ENCODE results near the gene INO80B.

INO80B gene

GRCh38 chr2:74429487-74430451 lies 25.1 kb upstream of the INO80B start:
- no peak overlapping the region for H3K4me3 ChIP-seq (ENCODE audit: low read depth, low read length)
- CTCF ChIA-PET = interaction anchor here (2.7 to 3.0 kb wide), 2 partner anchors 9 to 10 kb away, joined by 12 to 16 read pairs; no protein-coding TSS in a partner anchor
- TF ChIP-seq, protein P1, sequence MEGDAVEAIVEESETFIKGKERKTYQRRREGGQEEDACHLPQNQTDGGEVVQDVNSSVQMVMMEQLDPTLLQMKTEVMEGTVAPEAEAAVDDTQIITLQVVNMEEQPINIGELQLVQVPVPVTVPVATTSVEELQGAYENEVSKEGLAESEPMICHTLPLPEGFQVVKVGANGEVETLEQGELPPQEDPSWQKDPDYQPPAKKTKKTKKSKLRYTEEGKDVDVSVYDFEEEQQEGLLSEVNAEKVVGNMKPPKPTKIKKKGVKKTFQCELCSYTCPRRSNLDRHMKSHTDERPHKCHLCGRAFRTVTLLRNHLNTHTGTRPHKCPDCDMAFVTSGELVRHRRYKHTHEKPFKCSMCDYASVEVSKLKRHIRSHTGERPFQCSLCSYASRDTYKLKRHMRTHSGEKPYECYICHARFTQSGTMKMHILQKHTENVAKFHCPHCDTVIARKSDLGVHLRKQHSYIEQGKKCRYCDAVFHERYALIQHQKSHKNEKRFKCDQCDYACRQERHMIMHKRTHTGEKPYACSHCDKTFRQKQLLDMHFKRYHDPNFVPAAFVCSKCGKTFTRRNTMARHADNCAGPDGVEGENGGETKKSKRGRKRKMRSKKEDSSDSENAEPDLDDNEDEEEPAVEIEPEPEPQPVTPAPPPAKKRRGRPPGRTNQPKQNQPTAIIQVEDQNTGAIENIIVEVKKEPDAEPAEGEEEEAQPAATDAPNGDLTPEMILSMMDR (IDR thresholded peaks at IDR 0.05; ENCODE audit: insufficient read depth, low read length, missing control alignments) = no peak
- DNase-seq (ENCODE audit: low read depth, low spot score) = no peak
- POLR2A ChIA-PET = interaction anchor here (1.0 kb wide), 1 partner anchor 25 kb away, joined by 3 read pairs; the partner anchor contains the start of gene INO80B

- H3K4me3 ChIP-seq (ENCODE audit: low read depth, low read length) = no peak overlapping the region
- ChIA-PET CTCF (interaction anchor here (2.7 kb wide), 1 partner anchor 10 kb away, joined by 16 read pairs; no protein-coding TSS in a partner anchor), POLR2A (no interaction called here)
- TF ChIP-seq, protein P1 (IDR thresholded peaks at IDR 0.05; ENCODE audit: insufficient read depth, low read length, missing control alignments) = no peak
- no peak for DNase-seq (ENCODE audit: low read depth, low spot score)
Measured at GRCh38 chr2:74430502-74430901, 24.4 kb upstream of the INO80B start.

GRCh38 chr2:74436111-74436805 lies 18.6 kb upstream of the INO80B start:
- ChIA-PET POLR2A (no interaction called here), CTCF (interaction anchor here (1.0 kb wide), 1 partner anchor 101 kb away, joined by 3 read pairs; no protein-coding TSS in a partner anchor)
- TF ChIP-seq, protein P1 (IDR thresholded peaks at IDR 0.05; ENCODE audit: insufficient read depth, low read length, missing control alignments) = no peak
- no peak for DNase-seq (ENCODE audit: low read depth, low spot score)
- no peak overlapping the region for H3K4me3 ChIP-seq (ENCODE audit: low read depth, low read length)

DNA sequence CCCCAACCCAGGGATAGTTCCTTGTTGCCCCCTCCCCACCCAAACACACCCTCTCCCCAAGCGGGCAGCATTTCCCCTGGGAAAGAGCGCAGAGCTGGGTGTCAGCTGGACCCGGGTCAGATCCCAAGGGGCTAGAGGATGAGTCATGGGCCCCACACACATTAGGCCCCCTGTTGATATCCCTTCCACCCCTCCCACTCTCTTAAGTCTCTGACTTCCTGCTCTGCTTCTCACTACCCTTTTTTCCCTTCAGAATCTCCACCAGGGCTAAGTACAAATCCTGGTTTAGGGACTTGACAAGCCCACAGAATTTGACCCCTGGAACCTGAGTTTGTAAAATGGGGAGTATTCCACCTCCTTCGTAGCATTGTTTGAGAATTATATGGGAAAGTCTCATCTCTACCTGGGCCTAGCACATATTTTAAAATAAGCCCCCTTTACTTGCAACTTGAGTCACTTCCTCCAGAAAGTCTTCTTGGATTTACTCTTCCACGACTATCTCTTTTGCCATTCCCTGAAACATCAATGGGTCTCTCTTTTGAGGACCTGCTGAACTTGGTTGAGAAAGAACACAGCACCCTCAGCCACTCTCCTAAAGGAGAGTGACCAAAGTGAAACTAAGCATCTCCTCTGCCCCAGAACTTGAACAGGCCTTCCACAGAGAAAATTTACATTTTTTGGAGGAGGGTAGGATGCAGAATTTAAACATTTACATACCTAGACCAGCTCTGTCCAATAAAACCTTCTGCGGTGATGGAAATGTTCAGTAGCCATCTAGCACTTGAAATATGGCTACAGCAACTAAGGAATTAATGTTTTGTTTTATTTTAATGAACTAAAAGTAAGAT lies 17.8 kb upstream of the INO80B start:
- DNase-seq (ENCODE audit: low read depth, low spot score) = no peak
- POLR2A ChIA-PET = no interaction called here
- TF ChIP-seq, protein P1 (IDR thresholded peaks at IDR 0.05; ENCODE audit: insufficient read depth, low read length, missing control alignments) = no peak
- CTCF ChIA-PET = no interaction called here
- no peak overlapping the region for H3K4me3 ChIP-seq (ENCODE audit: low read depth, low read length)

DNA sequence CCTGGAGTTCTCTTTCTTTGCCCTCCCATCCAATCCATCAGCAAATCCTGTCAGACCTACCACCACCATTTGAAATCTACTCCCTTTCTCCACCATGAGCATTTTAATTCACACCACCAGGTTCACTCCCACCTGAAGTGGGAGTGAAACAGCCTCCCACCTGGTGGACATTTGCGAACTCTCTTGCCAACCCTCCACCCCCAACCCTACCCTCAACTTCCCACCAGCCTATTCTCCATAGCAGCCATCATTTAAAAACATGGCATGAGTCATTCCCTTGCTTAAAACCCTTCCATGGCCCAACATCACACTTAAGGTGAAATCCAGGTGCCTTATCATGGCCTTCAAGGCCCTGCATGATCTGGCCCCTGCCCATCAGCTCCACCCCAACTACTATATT lies 16.6 kb upstream of the INO80B start:
- no peak overlapping the region for H3K4me3 ChIP-seq (ENCODE audit: low read depth, low read length)
- TF ChIP-seq, protein P1 (IDR thresholded peaks at IDR 0.05; ENCODE audit: insufficient read depth, low read length, missing control alignments) = no peak
- POLR2A ChIA-PET = no interaction called here
- CTCF ChIA-PET = interaction anchor here (2.5 kb wide), 1 partner anchor 10 kb away, joined by 12 read pairs; no protein-coding TSS in a partner anchor
- no peak for DNase-seq (ENCODE audit: low read depth, low spot score)

Data from AG04449 (cell line).